GM10266 (cell line): ENCODE measurements around the gene COL23A1.
A peak's percentile ranks its signal among the peaks of the same experiment; 100 is the strongest.
"Not testable (repeated sequence)": the region's sequence is repeated elsewhere in the genome, so short reads cannot be mapped to it uniquely, and the experiment has no call there.

Experiments used
- DNase-seq: peaks from one replicate; pipeline ENCODE4 v3.0.0; 2012; ENCODE audit errors: extremely low spot score
- TF ChIP-seq, protein P1 (sequence below): IDR thresholded peaks from 2 replicates; pipeline ENCODE4 v1.5.1; 2012; ENCODE audit warnings: mild to moderate bottlenecking, low read depth; ENCODE audit not compliant: control insufficient read depth, insufficient read depth; ENCODE audit errors: missing control alignments

Gene COL23A1

DNA sequence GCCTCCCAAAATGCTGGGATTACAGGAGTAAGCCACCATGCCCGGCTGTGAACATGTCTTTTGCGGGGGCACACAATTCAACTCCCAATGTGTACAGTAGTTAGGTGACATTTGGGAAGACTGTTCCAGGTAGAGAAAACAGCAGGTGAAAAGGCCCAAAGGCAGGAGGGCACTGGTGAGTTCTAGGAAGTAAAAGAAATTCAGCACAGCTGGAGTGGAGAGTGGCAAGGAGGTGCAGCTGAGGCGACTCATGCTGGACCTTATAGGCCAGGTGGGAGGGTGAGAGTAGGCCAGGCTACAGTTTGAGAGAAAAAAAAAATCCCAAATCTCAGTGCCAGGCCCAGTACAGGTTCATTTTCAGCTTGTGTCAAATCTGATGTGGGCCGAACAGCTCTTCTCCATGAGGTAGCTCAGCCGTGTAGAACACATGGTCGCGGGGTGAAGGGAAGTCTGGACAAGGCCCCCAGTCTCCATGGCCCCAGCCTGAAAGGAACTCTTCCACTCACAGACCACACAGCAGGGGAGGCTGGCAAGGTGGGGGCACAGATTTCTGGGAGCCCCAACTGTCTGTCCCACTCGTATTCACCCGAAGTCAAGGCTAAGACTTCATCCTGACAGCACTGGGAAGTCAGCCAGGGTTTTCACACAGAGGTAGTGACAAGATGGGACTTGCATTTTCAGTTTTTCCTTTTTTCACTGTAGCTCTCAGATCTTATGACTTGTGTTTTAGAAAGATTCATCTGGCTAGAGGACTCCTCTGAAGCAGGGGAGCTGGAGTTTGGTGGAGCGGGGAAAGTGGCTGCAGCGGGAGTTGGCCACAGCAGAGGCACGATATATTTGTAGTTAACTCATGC lies 390.4 kb downstream of the COL23A1 start:
- DNase-seq, result no peak
- TF ChIP-seq, protein P1, sequence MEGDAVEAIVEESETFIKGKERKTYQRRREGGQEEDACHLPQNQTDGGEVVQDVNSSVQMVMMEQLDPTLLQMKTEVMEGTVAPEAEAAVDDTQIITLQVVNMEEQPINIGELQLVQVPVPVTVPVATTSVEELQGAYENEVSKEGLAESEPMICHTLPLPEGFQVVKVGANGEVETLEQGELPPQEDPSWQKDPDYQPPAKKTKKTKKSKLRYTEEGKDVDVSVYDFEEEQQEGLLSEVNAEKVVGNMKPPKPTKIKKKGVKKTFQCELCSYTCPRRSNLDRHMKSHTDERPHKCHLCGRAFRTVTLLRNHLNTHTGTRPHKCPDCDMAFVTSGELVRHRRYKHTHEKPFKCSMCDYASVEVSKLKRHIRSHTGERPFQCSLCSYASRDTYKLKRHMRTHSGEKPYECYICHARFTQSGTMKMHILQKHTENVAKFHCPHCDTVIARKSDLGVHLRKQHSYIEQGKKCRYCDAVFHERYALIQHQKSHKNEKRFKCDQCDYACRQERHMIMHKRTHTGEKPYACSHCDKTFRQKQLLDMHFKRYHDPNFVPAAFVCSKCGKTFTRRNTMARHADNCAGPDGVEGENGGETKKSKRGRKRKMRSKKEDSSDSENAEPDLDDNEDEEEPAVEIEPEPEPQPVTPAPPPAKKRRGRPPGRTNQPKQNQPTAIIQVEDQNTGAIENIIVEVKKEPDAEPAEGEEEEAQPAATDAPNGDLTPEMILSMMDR, result no peak

DNA sequence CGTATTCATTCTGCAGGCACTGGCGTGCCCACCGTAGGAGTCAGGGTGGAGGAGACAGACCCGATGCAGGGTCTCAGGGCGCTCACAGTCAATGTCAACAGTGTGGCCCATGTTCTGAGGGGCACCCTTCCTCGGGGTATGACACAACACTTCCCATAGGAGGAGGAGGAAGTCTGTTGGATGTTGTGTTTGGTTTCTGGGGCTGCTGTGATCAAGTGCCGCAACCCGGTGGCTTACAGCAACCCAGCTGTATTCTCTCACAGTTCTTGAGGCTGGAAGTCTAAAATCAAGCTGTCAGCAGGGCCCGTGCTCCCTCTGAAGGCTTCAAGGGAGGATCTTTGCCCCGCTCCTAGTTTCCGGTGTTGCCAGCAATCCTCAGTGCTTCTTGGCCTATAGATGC lies 391.5 kb downstream of the COL23A1 start:
- TF ChIP-seq, protein P1, result no peak
- no peak for DNase-seq

DNA sequence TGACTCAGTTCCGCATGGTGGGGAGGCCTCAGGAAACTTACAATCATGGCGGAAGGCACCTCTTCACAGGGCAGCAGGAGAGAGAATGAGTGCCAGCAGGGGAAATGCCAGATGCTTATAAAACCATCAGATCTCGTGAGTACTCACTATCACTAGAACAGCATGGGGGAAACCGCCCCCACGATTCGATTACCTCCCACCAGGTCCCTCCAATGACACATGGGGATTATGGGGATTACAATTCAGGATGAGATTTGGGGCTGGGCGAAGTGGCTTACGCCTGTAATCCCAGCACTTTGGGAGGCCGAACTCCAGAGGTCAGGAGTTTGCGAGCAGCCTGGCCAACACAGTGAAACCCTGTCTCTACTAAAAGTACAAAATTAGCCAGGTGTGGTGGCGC lies 392.0 kb downstream of the COL23A1 start:
- not testable (repeated sequence) for DNase-seq

DNA sequence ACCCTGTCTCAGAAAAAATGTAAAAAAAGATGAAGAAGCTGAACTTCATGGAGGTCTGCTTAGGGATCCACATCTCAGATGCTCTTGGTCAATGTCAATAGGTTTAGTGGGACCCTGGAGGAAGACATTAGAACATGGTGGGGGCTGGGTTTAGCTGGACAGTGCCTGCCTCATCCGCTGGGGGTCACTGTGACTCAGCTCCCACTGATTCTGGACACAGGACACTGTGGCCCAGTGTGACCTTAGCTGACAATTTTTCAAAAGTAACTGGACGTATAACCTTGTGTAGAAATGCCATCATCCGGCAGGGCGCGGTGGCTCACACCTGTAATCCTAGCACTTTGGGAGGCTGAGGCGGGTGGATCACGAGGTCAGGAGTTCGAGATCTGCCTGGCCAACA lies 393.2 kb downstream of the COL23A1 start:
- TF ChIP-seq, protein P1, result peak; percentile 46
- DNase-seq, result no peak

DNA sequence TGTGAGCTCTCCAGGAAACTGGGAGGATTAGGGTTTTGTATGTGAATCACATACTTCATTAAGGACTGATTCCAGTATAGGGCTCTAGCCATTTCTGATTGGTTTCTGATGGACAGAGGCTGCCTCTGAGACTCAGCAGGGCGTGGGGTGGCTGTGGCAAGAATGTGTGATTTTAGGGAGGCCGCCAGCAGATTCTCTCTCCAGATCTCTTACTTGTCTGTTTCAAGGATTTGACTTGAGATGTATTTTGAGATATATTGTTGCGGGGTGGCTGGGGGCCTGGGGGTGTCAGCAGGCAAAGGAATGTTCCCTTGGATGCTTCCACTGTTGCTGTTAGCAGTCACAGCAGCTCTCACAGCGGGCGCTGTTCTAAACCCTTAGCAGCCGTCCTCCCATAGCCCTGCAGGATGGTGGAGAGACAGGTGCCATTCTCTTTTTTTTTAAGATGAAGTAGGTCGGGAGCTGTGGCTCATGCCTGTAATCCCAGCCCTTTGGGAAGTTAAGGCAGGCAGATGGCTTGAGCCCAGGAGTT lies 393.8 kb downstream of the COL23A1 start:
- no peak for DNase-seq
- TF ChIP-seq, protein P1, result no peak

DNA sequence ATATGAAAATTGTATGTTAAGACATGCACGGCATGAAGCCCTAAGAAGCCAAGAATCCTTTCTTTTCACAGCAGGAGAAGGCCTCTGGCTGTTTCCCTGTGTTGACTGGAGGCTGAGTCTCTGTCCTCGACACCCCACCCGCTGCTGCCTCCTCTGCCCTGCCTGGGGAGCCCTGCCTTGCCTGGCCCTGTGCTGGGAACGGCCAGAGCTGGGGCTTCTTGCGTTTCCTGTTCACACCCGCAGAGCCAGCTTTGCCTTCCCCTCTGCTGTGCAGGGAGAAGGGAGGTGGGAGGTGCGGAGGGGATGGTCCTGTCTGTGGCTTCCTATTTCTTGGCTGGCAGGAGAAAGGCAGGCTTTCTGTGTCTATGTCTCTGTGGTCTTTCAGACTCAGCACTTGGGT lies 396.2 kb downstream of the COL23A1 start:
- TF ChIP-seq, protein P1, result no peak
- no peak for DNase-seq

DNA sequence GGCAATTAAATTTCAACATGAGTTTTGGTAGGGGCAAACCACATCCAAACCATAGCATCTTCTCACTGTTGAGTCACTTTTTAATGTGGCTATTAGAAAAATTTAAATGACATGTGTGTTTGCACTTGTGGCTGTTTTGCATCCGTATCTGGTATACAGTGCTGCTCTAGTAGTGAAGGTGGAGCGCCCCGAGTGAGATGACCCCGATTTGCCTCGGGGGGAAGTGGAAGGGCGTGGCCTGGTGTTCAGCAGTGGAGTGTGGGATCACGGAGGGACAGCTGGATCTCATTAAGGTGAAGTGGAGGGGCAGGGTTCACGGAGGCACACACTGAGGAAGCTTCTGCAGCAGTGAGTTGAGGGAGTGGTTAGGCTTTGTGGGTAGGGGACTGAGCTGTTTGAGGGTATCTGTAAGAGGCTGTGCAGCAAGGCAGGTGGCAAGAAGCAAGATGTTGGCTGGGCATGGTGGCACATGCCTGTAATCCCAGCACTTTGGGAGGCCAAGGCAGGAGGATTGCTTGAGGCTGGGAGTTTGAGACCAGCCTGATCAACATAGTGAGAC lies 396.9 kb downstream of the COL23A1 start:
- TF ChIP-seq, protein P1, result no peak
- no peak for DNase-seq
